ENCODE data around the gene ANKRD30A. TPM values are rescaled to one million over a fixed set of nuclear protein-coding genes. Genes with fewer than 3 reads are reported as not detected.

Gene ANKRD30A
- total RNA-seq, 1 donor from 2014 or later, result not detected

- Mint-ChIP-seq H3K27ac (ENCODE audit: unreplicated experiment) (no peak overlapping the region), H3K4me3 (ENCODE audit: unreplicated experiment) (no peak overlapping the region), H3K27me3 (ENCODE audit: unreplicated experiment) (peaks cover 6% of the 10 kb centered on the region), H3K9me3 (ENCODE audit: unreplicated experiment) (peaks cover 36% of the 10 kb centered on the region), H3K36me3 (ENCODE audit: low read depth, unreplicated experiment) (peaks cover 7% of the 10 kb centered on the region), H3K4me1 (ENCODE audit: unreplicated experiment) (no peaks in the 10 kb centered on the region)
- no peak for TF ChIP-seq CTCF (IDR thresholded peaks at IDR 0.05; ENCODE audit: unreplicated experiment)
- DNase-seq (ENCODE audit: low spot score), result no peak
These were observed 275.8 kb downstream of the ANKRD30A start for GRCh38 chr10:37401225-37401624.

- no peak overlapping the region for H3K4me3 Mint-ChIP-seq (ENCODE audit: unreplicated experiment)
- H3K4me1 Mint-ChIP-seq (ENCODE audit: unreplicated experiment), result no peaks in the 10 kb centered on the region
- peaks cover 6% of the 10 kb centered on the region for H3K36me3 Mint-ChIP-seq (ENCODE audit: low read depth, unreplicated experiment)
- peaks cover 41% of the 10 kb centered on the region for H3K9me3 Mint-ChIP-seq (ENCODE audit: unreplicated experiment)
- H3K27ac Mint-ChIP-seq (ENCODE audit: unreplicated experiment), result no peak overlapping the region
- no peak for DNase-seq (ENCODE audit: low spot score)
- TF ChIP-seq CTCF (IDR thresholded peaks at IDR 0.05; ENCODE audit: unreplicated experiment), result no peak
- H3K27me3 Mint-ChIP-seq (ENCODE audit: unreplicated experiment), result peaks cover 5% of the 10 kb centered on the region
These were observed 278.4 kb downstream of the ANKRD30A start for GRCh38 chr10:37403776-37404175.
